GM03348 (cell line): ENCODE results near the gene PRR20C.
"Not testable (repeated sequence)": the region's sequence is repeated elsewhere in the genome, so short reads cannot be mapped to it uniquely, and the experiment has no call there.

Source experiments
- DNase-seq: peaks from one replicate; pipeline ENCODE4 v3.0.0; 2012; ENCODE audit warnings: low spot score

PRR20C gene

GRCh38 chr13:57153761-57154160 is at the start of gene PRR20C:
Gene PRR20C (plus strand): TSS chr13:57154061. CDS start chr13:57154448, 387 bp downstream.
- DNase-seq = not testable (repeated sequence)

GRCh38 chr13:57114945-57115344 is 38.9 kb upstream of the PRR20C start:
- DNase-seq = no peak

GRCh38 chr13:57123681-57124080 is 30.2 kb upstream of the PRR20C start:
- no peak for DNase-seq

GRCh38 chr13:57128909-57129308 is 25.0 kb upstream of the PRR20C start:
- no peak for DNase-seq

- no peak for DNase-seq
Observed at GRCh38 chr13:57136093-57136492, 17.8 kb upstream of the PRR20C start.

DNA sequence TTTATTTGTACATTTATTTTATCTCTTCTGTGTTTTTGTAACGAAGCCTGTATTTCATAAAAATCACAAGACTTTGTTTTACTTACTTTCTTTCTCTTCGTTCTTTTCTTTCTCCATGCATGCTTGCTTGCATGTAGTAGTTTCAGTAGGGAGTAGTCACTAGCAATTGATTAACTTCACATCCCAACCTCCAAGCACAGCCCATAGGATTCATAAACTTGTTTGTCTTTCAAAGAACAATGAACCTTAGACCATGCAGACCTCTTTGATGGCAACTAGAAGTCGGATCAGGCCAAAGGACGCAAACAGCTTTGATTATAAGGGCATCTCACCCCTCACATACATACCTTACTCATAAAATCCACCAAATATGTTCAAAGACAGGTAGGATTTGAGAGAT is 16.3 kb upstream of the PRR20C start:
- no peak for DNase-seq

GRCh38 chr13:57138988-57139387 is 14.9 kb upstream of the PRR20C start:
- no peak for DNase-seq

DNA sequence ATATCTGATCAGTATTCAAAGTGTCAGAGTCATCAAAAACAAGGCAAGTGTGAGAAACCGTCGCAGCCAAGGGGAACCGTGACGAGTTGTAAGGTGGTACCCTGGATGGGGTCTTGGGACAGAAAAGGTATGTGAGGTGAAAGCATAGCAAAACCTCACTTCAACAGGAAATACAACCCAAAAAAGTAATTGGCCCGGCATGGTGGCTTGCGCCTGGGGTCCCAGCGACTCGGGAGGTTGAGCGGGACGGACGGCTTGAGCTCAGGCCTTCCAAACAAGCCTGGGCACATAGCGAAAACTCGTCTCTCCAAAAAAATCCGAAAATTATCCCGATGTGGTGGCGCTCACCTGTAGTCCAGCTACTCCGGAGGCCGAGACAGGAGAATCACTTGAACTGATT is 14.1 kb upstream of the PRR20C start:
- not testable (repeated sequence) for DNase-seq

GRCh38 chr13:57140235-57140968 is 13.5 kb upstream of the PRR20C start, which contains the start of gene PRR20A:
Gene PRR20A (plus strand): TSS chr13:57140918. CDS start chr13:57141305, 387 bp downstream.
- DNase-seq = not testable (repeated sequence)

DNA sequence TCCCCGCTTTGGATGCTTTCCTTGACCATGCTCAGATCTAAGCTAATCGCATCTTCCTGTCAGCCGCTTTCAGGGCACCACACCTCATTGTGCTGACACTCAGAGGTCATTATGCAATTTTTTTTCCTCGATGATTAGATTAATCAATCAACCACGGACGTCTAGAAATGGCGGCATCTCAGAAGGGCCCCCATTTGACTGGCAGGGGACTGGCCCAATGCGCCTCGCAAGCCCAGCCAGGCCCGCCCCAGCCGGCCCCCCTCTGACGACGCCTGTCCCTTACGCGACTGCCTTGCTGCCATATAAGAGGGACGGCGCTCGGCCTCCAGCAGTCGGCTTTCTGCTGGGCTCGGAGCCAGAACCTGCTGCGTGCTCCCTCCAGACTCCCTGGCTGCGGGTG is 6.7 kb upstream of the PRR20C start, which contains the start of gene PRR20B:
Gene PRR20B (plus strand): TSS at position 301 of the 400 bp plus-strand sequence. CDS start 387 bp downstream, outside the sequence.
- not testable (repeated sequence) for DNase-seq

- not testable (repeated sequence) for DNase-seq
Observed at GRCh38 chr13:57148106-57148505, 5.8 kb upstream of the PRR20C start.

- not testable (repeated sequence) for DNase-seq
Observed at GRCh38 chr13:57160332-57160731, 6.5 kb downstream of the PRR20C start, which contains the start of gene PRR20D. Gene PRR20D (plus strand): TSS chr13:57160632. CDS start chr13:57161019, 387 bp downstream.

DNA sequence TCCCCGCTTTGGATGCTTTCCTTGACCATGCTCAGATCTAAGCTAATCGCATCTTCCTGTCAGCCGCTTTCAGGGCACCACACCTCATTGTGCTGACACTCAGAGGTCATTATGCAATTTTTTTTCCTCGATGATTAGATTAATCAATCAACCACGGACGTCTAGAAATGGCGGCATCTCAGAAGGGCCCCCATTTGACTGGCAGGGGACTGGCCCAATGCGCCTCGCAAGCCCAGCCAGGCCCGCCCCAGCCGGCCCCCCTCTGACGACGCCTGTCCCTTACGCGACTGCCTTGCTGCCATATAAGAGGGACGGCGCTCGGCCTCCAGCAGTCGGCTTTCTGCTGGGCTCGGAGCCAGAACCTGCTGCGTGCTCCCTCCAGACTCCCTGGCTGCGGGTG is 13.0 kb downstream of the PRR20C start, which contains the start of gene PRR20E:
Gene PRR20E (plus strand): TSS at position 301 of the 400 bp plus-strand sequence. CDS start 387 bp downstream, outside the sequence.
- DNase-seq = not testable (repeated sequence)

- DNase-seq = no peak
Observed at GRCh38 chr13:57191667-57192066, 37.8 kb downstream of the PRR20C start.
